ENCODE data around the gene UBE2Z. TPM values are rescaled to one million over a fixed set of nuclear protein-coding genes. Genes with fewer than 3 reads are reported as not detected.

The UBE2Z gene
- total and polyA plus RNA-seq, 2 of the 13 experiments (the other 11 are each of a cell fraction or from before 2014, with no cell fraction given): 63.2 to 122 TPM

DNA sequence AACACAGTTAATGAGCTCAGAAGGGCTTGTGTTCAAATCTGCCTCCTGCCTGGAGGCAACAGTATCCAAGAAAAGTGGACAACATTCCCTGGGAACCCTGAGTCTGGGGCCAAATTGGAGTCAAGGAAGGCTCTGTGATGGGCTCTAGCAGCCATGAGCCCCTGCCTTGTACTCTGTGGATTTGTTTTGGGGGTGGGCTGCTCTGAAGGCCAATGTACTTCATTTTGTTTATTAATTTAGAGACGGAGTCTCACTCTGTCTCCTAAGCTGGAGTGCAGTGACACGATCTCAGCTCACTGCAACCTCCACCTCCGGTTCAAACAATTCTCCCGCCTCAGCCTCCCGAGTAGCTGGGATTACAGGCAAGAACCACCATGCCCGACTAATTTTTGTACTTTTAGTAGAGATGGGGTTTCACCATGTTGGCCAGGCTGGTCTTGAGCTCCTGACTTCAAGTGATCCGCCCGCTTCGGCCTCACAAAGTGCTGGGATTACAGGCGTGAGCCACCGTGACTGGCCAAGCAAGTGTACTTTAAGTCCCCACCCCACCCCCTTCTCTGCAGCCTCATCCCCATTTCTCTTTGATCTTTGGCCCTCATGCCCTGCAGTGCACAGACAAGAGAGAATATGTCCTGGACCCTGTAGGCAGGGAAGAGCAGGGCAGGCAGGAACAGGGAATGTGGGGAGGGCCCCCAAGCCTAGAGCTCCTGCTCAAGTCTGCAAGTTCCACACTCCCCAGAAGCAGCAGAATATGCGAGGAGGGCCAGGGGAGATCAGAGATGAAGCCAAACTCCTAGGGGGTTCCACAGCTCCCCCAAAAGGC, 62.9 kb downstream of the UBE2Z start (continued):
- no peak for TF ChIP-seq ZNF34 (CRISPR knock-in tag; IDR thresholded peaks at IDR 0.05; ENCODE audit: borderline replicate concordance)
- TF ChIP-seq KDM5A (IDR thresholded peaks at IDR 0.05; ENCODE audit: borderline replicate concordance, low read length): no peak
- TF ChIP-seq, protein P1, sequence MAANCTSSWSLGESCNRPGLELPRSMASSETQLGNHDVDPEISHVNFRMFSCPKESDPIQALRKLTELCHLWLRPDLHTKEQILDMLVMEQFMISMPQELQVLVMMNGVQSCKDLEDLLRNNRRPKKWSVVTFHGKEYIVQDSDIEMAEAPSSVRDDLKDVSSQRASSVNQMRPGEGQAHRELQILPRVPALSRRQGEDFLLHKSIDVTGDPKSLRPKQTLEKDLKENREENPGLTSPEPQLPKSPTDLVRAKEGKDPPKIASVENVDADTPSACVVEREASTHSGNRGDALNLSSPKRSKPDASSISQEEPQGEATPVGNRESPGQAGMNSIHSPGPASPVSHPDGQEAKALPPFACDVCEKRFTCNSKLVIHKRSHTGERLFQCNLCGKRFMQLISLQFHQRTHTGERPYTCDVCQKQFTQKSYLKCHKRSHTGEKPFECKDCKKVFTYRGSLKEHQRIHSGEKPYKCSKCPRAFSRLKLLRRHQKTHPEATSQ (CRISPR knock-in tag; IDR thresholded peaks at IDR 0.05; ENCODE audit: borderline replicate concordance): peak; percentile 71; the same call in 1 of the 2 replicates
- peak; percentile 90 for TF ChIP-seq ZNF772 (CRISPR knock-in tag; IDR thresholded peaks at IDR 0.05)
- no peak for TF ChIP-seq NBN (conservative IDR thresholded peaks at IDR 0.05)
- TF ChIP-seq TARDBP (CRISPR knock-in tag; IDR thresholded peaks at IDR 0.05): peak; percentile 96
- TF ChIP-seq ZNF350 (CRISPR knock-in tag; IDR thresholded peaks at IDR 0.05; ENCODE audit: borderline replicate concordance, low read depth): peak; percentile 55; the same call in 1 of the 2 replicates
- TF ChIP-seq, protein P2, sequence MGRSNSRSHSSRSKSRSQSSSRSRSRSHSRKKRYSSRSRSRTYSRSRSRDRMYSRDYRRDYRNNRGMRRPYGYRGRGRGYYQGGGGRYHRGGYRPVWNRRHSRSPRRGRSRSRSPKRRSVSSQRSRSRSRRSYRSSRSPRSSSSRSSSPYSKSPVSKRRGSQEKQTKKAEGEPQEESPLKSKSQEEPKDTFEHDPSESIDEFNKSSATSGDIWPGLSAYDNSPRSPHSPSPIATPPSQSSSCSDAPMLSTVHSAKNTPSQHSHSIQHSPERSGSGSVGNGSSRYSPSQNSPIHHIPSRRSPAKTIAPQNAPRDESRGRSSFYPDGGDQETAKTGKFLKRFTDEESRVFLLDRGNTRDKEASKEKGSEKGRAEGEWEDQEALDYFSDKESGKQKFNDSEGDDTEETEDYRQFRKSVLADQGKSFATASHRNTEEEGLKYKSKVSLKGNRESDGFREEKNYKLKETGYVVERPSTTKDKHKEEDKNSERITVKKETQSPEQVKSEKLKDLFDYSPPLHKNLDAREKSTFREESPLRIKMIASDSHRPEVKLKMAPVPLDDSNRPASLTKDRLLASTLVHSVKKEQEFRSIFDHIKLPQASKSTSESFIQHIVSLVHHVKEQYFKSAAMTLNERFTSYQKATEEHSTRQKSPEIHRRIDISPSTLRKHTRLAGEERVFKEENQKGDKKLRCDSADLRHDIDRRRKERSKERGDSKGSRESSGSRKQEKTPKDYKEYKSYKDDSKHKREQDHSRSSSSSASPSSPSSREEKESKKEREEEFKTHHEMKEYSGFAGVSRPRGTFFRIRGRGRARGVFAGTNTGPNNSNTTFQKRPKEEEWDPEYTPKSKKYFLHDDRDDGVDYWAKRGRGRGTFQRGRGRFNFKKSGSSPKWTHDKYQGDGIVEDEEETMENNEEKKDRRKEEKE (IDR thresholded peaks at IDR 0.05): no peak
- TF ChIP-seq ZNF253 (CRISPR knock-in tag; IDR thresholded peaks at IDR 0.05; ENCODE audit: borderline replicate concordance): no peak; the same call in 1 of the 2 replicates
- TF ChIP-seq RFX1 (IDR thresholded peaks at IDR 0.05): no peak
- TF ChIP-seq, protein P3, sequence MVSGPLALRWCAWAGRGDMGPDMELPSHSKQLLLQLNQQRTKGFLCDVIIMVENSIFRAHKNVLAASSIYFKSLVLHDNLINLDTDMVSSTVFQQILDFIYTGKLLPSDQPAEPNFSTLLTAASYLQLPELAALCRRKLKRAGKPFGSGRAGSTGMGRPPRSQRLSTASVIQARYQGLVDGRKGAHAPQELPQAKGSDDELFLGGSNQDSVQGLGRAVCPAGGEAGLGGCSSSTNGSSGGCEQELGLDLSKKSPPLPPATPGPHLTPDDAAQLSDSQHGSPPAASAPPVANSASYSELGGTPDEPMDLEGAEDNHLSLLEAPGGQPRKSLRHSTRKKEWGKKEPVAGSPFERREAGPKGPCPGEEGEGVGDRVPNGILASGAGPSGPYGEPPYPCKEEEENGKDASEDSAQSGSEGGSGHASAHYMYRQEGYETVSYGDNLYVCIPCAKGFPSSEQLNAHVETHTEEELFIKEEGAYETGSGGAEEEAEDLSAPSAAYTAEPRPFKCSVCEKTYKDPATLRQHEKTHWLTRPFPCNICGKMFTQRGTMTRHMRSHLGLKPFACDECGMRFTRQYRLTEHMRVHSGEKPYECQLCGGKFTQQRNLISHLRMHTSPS (CRISPR knock-in tag; IDR thresholded peaks at IDR 0.05; ENCODE audit: low read depth): peak; percentile 52; the same call in 1 of the 2 replicates
- TF ChIP-seq, protein P4, sequence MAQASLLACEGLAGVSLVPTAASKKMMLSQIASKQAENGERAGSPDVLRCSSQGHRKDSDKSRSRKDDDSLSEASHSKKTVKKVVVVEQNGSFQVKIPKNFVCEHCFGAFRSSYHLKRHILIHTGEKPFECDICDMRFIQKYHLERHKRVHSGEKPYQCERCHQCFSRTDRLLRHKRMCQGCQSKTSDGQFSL (CRISPR knock-in tag; IDR thresholded peaks at IDR 0.05): peak; percentile 42; the same call in 1 of the 2 replicates
- peak; percentile 71; the same call in 1 of the 2 replicates for TF ChIP-seq KLF11 (CRISPR knock-in tag; IDR thresholded peaks at IDR 0.05)
- TF ChIP-seq SNRNP70 (IDR thresholded peaks at IDR 0.05; ENCODE audit: low read depth, low read length): no peak
- TF ChIP-seq MIER2 (CRISPR knock-in tag; IDR thresholded peaks at IDR 0.05): peak; percentile 83
- TF ChIP-seq HHEX (CRISPR knock-in tag; IDR thresholded peaks at IDR 0.05): no peak
- TF ChIP-seq KDM3A (CRISPR knock-in tag; IDR thresholded peaks at IDR 0.05; ENCODE audit: low read depth): peak; percentile 76; the same call in 1 of the 2 replicates
- no peak for TF ChIP-seq NONO (IDR thresholded peaks at IDR 0.05)
- peak; percentile 92 for TF ChIP-seq NONO (CRISPR knock-in tag; conservative IDR thresholded peaks at IDR 0.05)
- no peak for TF ChIP-seq FOSL1 (CRISPR knock-in tag; IDR thresholded peaks at IDR 0.05; ENCODE audit: borderline replicate concordance)
- peak; percentile 60 for TF ChIP-seq RAD21 (CRISPR knock-in tag; IDR thresholded peaks at IDR 0.05)
- no peak for TF ChIP-seq ZNF234 (CRISPR knock-in tag; conservative IDR thresholded peaks at IDR 0.05)
- no peak for TF ChIP-seq PHF20 (CRISPR knock-in tag; IDR thresholded peaks at IDR 0.05)
- peak; percentile 33 for TF ChIP-seq YY1 (IDR thresholded peaks at IDR 0.05; ENCODE audit: insufficient read depth, insufficient replicate concordance, low read depth, low read length)
- no peak for TF ChIP-seq SIN3B (IDR thresholded peaks at IDR 0.05; ENCODE audit: low read length)
- TF ChIP-seq TOE1 (CRISPR knock-in tag; IDR thresholded peaks at IDR 0.05): no peak

Data from HepG2 (cell line).